ENCODE measurements around the gene NBEA. TPM values are rescaled to one million over a fixed set of nuclear protein-coding genes. Genes with fewer than 3 reads are reported as not detected.
"Not testable (repeated sequence)": the region's sequence is repeated elsewhere in the genome, so short reads cannot be mapped to it uniquely, and the experiment has no call there.

The NBEA gene
- total RNA-seq, 2 donors from 2014 or later: 17.5 to 24.7 TPM

DNA sequence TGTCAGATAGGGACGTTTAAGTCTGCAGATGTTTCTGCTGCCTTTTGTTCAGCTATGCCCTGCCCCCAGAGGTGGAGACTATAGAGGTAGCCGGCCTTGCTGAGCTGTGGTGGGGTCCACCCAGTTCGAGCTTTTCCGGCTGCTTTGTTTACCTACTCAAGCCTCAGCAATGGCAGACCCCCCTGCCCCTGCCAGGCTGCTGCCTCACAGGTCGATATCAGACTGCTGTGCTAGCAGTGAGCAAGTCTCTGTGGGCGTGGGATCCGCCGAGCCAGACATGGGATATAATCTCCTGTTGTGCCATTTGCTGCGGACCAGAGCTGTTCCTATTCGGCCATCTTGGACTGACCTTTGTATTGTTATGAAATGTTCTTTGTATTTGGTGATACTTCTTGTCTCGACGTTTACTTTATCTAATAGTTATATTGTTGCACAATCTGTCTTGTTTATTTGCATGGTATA is 46.3 kb downstream of the NBEA start:
- Histone ChIP-seq H3K36me3 (no peaks in the 10 kb centered on the region), H3K27me3 (no peaks in the 10 kb centered on the region), H3K4me1 (no peaks in the 10 kb centered on the region), H3K4me3 (no peak overlapping the region), H3K27ac (no peak overlapping the region), H3K9me3 (peaks cover 0 to 12% of the 10 kb centered on the region in 2 donors)
- TF ChIP-seq, protein P1, sequence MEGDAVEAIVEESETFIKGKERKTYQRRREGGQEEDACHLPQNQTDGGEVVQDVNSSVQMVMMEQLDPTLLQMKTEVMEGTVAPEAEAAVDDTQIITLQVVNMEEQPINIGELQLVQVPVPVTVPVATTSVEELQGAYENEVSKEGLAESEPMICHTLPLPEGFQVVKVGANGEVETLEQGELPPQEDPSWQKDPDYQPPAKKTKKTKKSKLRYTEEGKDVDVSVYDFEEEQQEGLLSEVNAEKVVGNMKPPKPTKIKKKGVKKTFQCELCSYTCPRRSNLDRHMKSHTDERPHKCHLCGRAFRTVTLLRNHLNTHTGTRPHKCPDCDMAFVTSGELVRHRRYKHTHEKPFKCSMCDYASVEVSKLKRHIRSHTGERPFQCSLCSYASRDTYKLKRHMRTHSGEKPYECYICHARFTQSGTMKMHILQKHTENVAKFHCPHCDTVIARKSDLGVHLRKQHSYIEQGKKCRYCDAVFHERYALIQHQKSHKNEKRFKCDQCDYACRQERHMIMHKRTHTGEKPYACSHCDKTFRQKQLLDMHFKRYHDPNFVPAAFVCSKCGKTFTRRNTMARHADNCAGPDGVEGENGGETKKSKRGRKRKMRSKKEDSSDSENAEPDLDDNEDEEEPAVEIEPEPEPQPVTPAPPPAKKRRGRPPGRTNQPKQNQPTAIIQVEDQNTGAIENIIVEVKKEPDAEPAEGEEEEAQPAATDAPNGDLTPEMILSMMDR (IDR thresholded peaks at IDR 0.05): no peak
- DNase-seq (ENCODE audit: low spot score): no peak

GRCh38 chr13:34990399-34991214 is 48.5 kb downstream of the NBEA start:
- no peaks in the 10 kb centered on the region for H3K27me3 ChIP-seq
- peaks cover 0 to 12% of the 10 kb centered on the region in 2 donors for H3K9me3 ChIP-seq
- H3K36me3 ChIP-seq: no peaks in the 10 kb centered on the region
- H3K4me3 ChIP-seq: no peak overlapping the region
- no peak overlapping the region for H3K27ac ChIP-seq
- TF ChIP-seq, protein P1 (IDR thresholded peaks at IDR 0.05): no peak
- no peaks in the 10 kb centered on the region for H3K4me1 ChIP-seq
- DNase-seq (ENCODE audit: low spot score): no peak

- Histone ChIP-seq H3K36me3 (no peaks in the 10 kb centered on the region), H3K9me3 (peaks cover 0 to 12% of the 10 kb centered on the region in 2 donors), H3K4me1 (no peaks in the 10 kb centered on the region), H3K27ac (no peak overlapping the region), H3K27me3 (no peaks in the 10 kb centered on the region), H3K4me3 (no peak overlapping the region)
- no peak for DNase-seq (ENCODE audit: low spot score)
- TF ChIP-seq, protein P1 (IDR thresholded peaks at IDR 0.05): no peak
Measured at GRCh38 chr13:34993470-34993869, 51.4 kb downstream of the NBEA start.

DNA sequence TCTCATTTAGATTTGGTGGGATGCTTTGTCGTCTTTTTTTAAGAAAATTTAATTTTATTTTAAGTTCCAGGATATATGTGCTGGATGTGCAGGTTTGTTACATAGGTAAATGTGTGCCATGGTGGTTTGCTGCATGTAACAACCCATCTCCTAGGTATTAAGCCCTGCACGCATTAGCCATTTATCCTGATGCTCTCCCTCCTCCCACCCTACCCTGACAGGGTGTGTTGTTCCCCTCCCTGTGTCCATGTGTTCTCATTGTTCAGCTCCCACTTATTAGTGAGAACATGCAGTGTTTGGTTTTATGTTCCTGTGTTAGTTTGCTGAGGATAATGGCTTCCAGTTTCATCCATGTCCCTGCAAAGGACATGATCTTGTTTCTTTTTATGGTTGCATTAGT is 61.7 kb downstream of the NBEA start:
- not testable (repeated sequence) for DNase-seq (ENCODE audit: low spot score); H3K36me3 ChIP-seq; H3K4me3 ChIP-seq; H3K9me3 ChIP-seq; H3K27me3 ChIP-seq; H3K27ac ChIP-seq
- H3K4me1 ChIP-seq: peaks cover 0 to 11% of the 10 kb centered on the region in 2 donors

GRCh38 chr13:35005051-35005450 is 63.0 kb downstream of the NBEA start:
- TF ChIP-seq, protein P1 (IDR thresholded peaks at IDR 0.05): no peak
- Histone ChIP-seq H3K4me1 (peaks cover 0 to 11% of the 10 kb centered on the region in 2 donors), H3K4me3 (no peak overlapping the region), H3K36me3 (no peaks in the 10 kb centered on the region), H3K9me3 (no peaks in the 10 kb centered on the region), H3K27me3 (no peaks in the 10 kb centered on the region), H3K27ac (no peak overlapping the region)
- DNase-seq (ENCODE audit: low spot score): no peak

GRCh38 chr13:35014606-35015213 is 72.6 kb downstream of the NBEA start:
- no peak for DNase-seq (ENCODE audit: low spot score)
- Histone ChIP-seq H3K4me3 (no peak overlapping the region), H3K27ac (no peak overlapping the region), H3K36me3 (no peaks in the 10 kb centered on the region), H3K27me3 (no peaks in the 10 kb centered on the region), H3K9me3 (no peaks in the 10 kb centered on the region), H3K4me1 (peaks cover 0 to 8% of the 10 kb centered on the region in 2 donors)
- TF ChIP-seq, protein P1 (IDR thresholded peaks at IDR 0.05): no peak

Measured in right atrium auricular region (tissue), 2 donors.